ENCODE measurements around the gene ZNHIT6. TPM values are rescaled to one million over a fixed set of nuclear protein-coding genes. Genes with fewer than 3 reads are reported as not detected.
"Not testable (repeated sequence)": the region's sequence is repeated elsewhere in the genome, so short reads cannot be mapped to it uniquely, and the experiment has no call there.

Gene ZNHIT6
- total and polyA plus RNA-seq, 2 donors (not counting 1 experiment from before 2014, with no cell fraction given): 6.0 to 16.3 TPM

- WGBS (ENCODE audit: insufficient coverage): 100% methylated on average over 3 of the region's 7 CpGs
- H3K79me2 ChIP-seq (ENCODE audit: control insufficient read depth, insufficient read depth, low read length); H3K4me2 ChIP-seq (replicated peaks; ENCODE audit: low read depth, low read length, poor library complexity, severe bottlenecking); H3K4me1 Mint-ChIP-seq; H3K9ac ChIP-seq (ENCODE audit: low read length); H3K27ac ChIP-seq (ENCODE audit: low read length in 2 of 2); H3K27me3 Mint-ChIP-seq; H3K4me1 ChIP-seq (ENCODE audit: control insufficient read depth in 2 of 2, insufficient read depth in 2 of 2, low read length in 2 of 2); H3K27me3 ChIP-seq (replicated peaks in 1 of 4; ENCODE audit: control extremely low read depth in 1 of 4, control insufficient read depth in 3 of 4, insufficient read depth in 4 of 4, low read length in 3 of 4); H3K27ac Mint-ChIP-seq; ATAC-seq (ENCODE audit: low read depth); CTCF ChIA-PET; POLR2A ChIA-PET; H3K4me3 Mint-ChIP-seq; H4K20me1 ChIP-seq (ENCODE audit: control insufficient read depth, insufficient read depth, low read length, poor library complexity, severe bottlenecking); H2AFZ ChIP-seq (ENCODE audit: insufficient read depth, low read depth, low read length, poor library complexity, severe bottlenecking); H3K4me3 ChIP-seq (ENCODE audit: control extremely low read depth in 1 of 5, extremely low read depth in 1 of 5, insufficient read depth in 1 of 5, low read depth in 2 of 5, low read length in 4 of 5); intact Hi-C loops (cut with micrococcal nuclease); DNase-seq: not testable (repeated sequence)
- Histone ChIP-seq H3K9me3 (ENCODE audit: control extremely low read depth in 1 of 3, control insufficient read depth in 2 of 3, insufficient read depth in 1 of 3, low read length in 2 of 3) (peaks cover 3 to 26% (median 18%) of the 10 kb centered on the region in 3 donors), H3K36me3 (replicated peaks in 1 of 2; ENCODE audit: control extremely low read depth in 1 of 2, control insufficient read depth in 1 of 2, extremely low read depth in 1 of 2, insufficient read depth in 2 of 2, low read length in 1 of 2) (peaks cover 5 to 12% of the 10 kb centered on the region in 2 experiments)
- peaks cover 22% of the 10 kb centered on the region for H3K9me3 Mint-ChIP-seq (ENCODE audit: insufficient read depth)
Measured at GRCh38 chr1:85639920-85640319, 68.3 kb downstream of the ZNHIT6 start.

GRCh38 chr1:85638412-85638811 lies 69.8 kb downstream of the ZNHIT6 start:
- ChIA-PET CTCF (interaction anchor here (0.5 kb wide), 1 partner anchor 480 kb away, joined by 3 read pairs; no protein-coding TSS in a partner anchor), POLR2A (no interaction called here)
- Histone ChIP-seq H3K4me1 (ENCODE audit: control insufficient read depth in 2 of 2, insufficient read depth in 2 of 2, low read length in 2 of 2) (no peaks in the 10 kb centered on the region), H3K27ac (ENCODE audit: low read length in 2 of 2) (no peak overlapping the region), H3K27me3 (replicated peaks in 1 of 4; ENCODE audit: control extremely low read depth in 1 of 4, control insufficient read depth in 3 of 4, insufficient read depth in 4 of 4, low read length in 3 of 4) (no peaks in the 10 kb centered on the region), H3K79me2 (ENCODE audit: control insufficient read depth, insufficient read depth, low read length) (no peaks in the 10 kb centered on the region), H3K36me3 (replicated peaks in 1 of 2; ENCODE audit: control extremely low read depth in 1 of 2, control insufficient read depth in 1 of 2, extremely low read depth in 1 of 2, insufficient read depth in 2 of 2, low read length in 1 of 2) (peaks cover 5 to 12% of the 10 kb centered on the region in 2 experiments), H3K9ac (ENCODE audit: low read length) (no peak overlapping the region), H3K4me2 (replicated peaks; ENCODE audit: low read depth, low read length, poor library complexity, severe bottlenecking) (no peak overlapping the region), H4K20me1 (ENCODE audit: control insufficient read depth, insufficient read depth, low read length, poor library complexity, severe bottlenecking) (no peaks in the 10 kb centered on the region), H2AFZ (ENCODE audit: insufficient read depth, low read depth, low read length, poor library complexity, severe bottlenecking) (no peak overlapping the region), H3K4me3 (ENCODE audit: control extremely low read depth in 1 of 5, extremely low read depth in 1 of 5, insufficient read depth in 1 of 5, low read depth in 2 of 5, low read length in 4 of 5) (no peak overlapping the region), H3K9me3 (ENCODE audit: control extremely low read depth in 1 of 3, control insufficient read depth in 2 of 3, insufficient read depth in 1 of 3, low read length in 2 of 3) (peaks cover 3 to 26% (median 18%) of the 10 kb centered on the region in 3 donors)
- intact Hi-C loops (cut with micrococcal nuclease): no loop called here
- no peak overlapping the region for H3K27ac Mint-ChIP-seq
- H3K4me3 Mint-ChIP-seq: no peak overlapping the region
- H3K4me1 Mint-ChIP-seq: no peaks in the 10 kb centered on the region
- ATAC-seq (ENCODE audit: low read depth) (no peak), DNase-seq (no peak)
- H3K27me3 Mint-ChIP-seq: no peaks in the 10 kb centered on the region
- WGBS (ENCODE audit: insufficient coverage): no CpG with 5 or more reads among the region's 1 CpG
- no peak for TF ChIP-seq EZH2 (IDR thresholded peaks at IDR 0.05; ENCODE audit: borderline replicate concordance, insufficient read depth, low read depth, low read length, poor library complexity, severe bottlenecking)
- TF ChIP-seq CTCF (IDR thresholded peaks at IDR 0.05): no peak
- peaks cover 22% of the 10 kb centered on the region for H3K9me3 Mint-ChIP-seq (ENCODE audit: insufficient read depth)

Data from B cell (primary cell).